Glutamatergic neuron (in vitro differentiated cells): ENCODE measurements around the gene PEX11G. TPM values are rescaled to one million over a fixed set of nuclear protein-coding genes. Genes with fewer than 3 reads are reported as not detected.

Experiments
- DNase-seq: peaks from one replicate; pipeline ENCODE4 v3.0.0; 2022
- H3K27ac Mint-ChIP-seq: one replicate; pipeline ENCODE4 v1.8.0; 2020; ENCODE audit warnings: mild to moderate bottlenecking, mixed read lengths, inconsistent platforms; ENCODE audit not compliant: unreplicated experiment
- H3K27me3 Mint-ChIP-seq: one replicate; pipeline ENCODE4 v1.8.0; 2020; ENCODE audit warnings: mild to moderate bottlenecking, moderate library complexity, mixed read lengths, inconsistent platforms; ENCODE audit not compliant: unreplicated experiment
- H3K36me3 Mint-ChIP-seq: one replicate; pipeline ENCODE4 v1.8.0; 2020; ENCODE audit warnings: mild to moderate bottlenecking, mixed read lengths, inconsistent platforms; ENCODE audit not compliant: unreplicated experiment
- H3K4me1 Mint-ChIP-seq: one replicate; pipeline ENCODE4 v1.8.0; 2020; ENCODE audit warnings: mild to moderate bottlenecking, low read depth, mixed read lengths, inconsistent platforms; ENCODE audit not compliant: unreplicated experiment
- H3K4me3 Mint-ChIP-seq: one replicate; pipeline ENCODE4 v1.8.0; 2020; ENCODE audit warnings: mild to moderate bottlenecking, mixed read lengths, inconsistent platforms; ENCODE audit not compliant: unreplicated experiment
- H3K9me3 Mint-ChIP-seq: one replicate; pipeline ENCODE4 v1.8.0; 2020; ENCODE audit warnings: mild to moderate bottlenecking, moderate library complexity, mixed read lengths, inconsistent platforms; ENCODE audit not compliant: unreplicated experiment
- CTCF ChIP-seq: fragments of 200-600 bp; sonication (generic); IDR thresholded peaks from one replicate; pipeline ENCODE4 v1.5.0; 2021; ENCODE audit not compliant: partially characterized antibody, unreplicated experiment
- total RNA-seq: library from RNA; stranded (reverse); fragmentation: NEBNext Ultra II Directional; extraction: Animal tissue kit (Norgen Biotek cat#: 25700); gene quantifications from one replicate; pipeline ENCODE4 v1.2.1, GENCODE V29; 2021; ENCODE audit not compliant: unreplicated experiment

Gene PEX11G
- total RNA-seq, 1 donor from 2014 or later: 2.6 TPM

- Mint-ChIP-seq H3K9me3 (no peaks in the 10 kb centered on the region), H3K36me3 (no peaks in the 10 kb centered on the region), H3K4me1 (peaks cover 5% of the 10 kb centered on the region), H3K4me3 (no peak overlapping the region), H3K27me3 (peaks cover 3% of the 10 kb centered on the region), H3K27ac (no peak overlapping the region)
- TF ChIP-seq CTCF: no peak
- no peak for DNase-seq
Measured at GRCh38 chr19:7429638-7430282, 59.1 kb downstream of the PEX11G start.

DNA sequence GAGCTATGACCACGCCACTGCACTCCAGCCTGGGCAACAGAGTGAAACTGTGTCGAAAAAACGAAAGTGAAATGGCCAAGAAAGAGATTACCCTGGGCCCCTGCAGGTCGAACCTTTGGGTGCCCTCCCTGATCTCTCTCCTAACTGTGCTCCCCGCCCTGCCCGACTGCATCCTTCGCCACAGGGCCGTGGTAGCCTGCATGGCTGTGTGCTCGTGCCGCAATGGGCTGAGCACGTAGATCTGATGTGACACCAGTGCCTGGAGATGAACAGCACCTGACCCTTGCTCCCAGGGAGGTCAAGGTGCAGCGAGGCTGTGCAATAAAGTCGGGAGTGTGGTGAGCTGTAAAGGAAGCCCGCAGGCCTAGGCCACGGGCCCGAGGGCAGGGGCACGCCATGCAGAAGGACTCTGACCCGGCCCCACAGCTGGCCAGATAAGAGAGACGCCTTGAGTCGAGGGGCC, 60.2 kb downstream of the PEX11G start:
- Mint-ChIP-seq H3K4me3 (no peak overlapping the region), H3K4me1 (no peaks in the 10 kb centered on the region), H3K27ac (no peak overlapping the region), H3K36me3 (no peaks in the 10 kb centered on the region), H3K9me3 (no peaks in the 10 kb centered on the region), H3K27me3 (peaks cover 3% of the 10 kb centered on the region)
- TF ChIP-seq CTCF: no peak
- DNase-seq: no peak

DNA sequence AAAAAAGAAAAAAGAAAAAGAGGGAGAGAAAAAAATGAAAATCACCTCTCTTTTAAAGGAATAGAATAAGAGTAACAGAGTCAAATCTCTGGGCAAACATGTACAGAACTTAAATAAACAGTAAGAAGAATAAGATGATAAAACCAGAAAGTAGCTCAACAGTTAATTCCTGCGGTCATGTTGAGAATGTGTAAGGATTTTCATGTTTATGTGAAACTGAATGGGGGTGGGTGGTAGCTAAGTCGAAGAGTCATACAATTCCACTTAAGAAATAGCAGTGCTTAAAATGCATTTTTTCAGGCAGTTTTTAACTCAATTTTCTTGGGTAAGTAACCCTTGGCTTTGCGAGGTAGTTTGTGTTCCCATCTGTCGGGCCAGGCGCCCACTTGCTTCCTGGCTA, 60.9 kb downstream of the PEX11G start:
- DNase-seq: no peak
- Mint-ChIP-seq H3K9me3 (no peaks in the 10 kb centered on the region), H3K4me1 (no peaks in the 10 kb centered on the region), H3K27me3 (peaks cover 3% of the 10 kb centered on the region), H3K4me3 (no peak overlapping the region), H3K36me3 (no peaks in the 10 kb centered on the region), H3K27ac (no peak overlapping the region)
- no peak for TF ChIP-seq CTCF

GRCh38 chr19:7426986-7427385, 61.8 kb downstream of the PEX11G start:
- no peaks in the 10 kb centered on the region for H3K36me3 Mint-ChIP-seq
- H3K4me1 Mint-ChIP-seq: no peaks in the 10 kb centered on the region
- no peak for TF ChIP-seq CTCF
- no peak for DNase-seq
- no peak overlapping the region for H3K27ac Mint-ChIP-seq
- H3K27me3 Mint-ChIP-seq: no peaks in the 10 kb centered on the region
- peaks cover 1% of the 10 kb centered on the region for H3K9me3 Mint-ChIP-seq
- H3K4me3 Mint-ChIP-seq: no peak overlapping the region

Other genes starting within 250 kb of the PEX11G start
- 23.9 TPM for gene INSR, start 194.6 kb downstream of the PEX11G start, total RNA-seq
- gene ARHGEF18, start 140.1 kb downstream of the PEX11G start, total RNA-seq: 44.1 TPM
- gene ZNF358, start 27.1 kb upstream of the PEX11G start, total RNA-seq: 148 TPM
- gene MCOLN1, start 33.6 kb upstream of the PEX11G start, total RNA-seq: 39.8 TPM
- gene PNPLA6, start 46.7 kb upstream of the PEX11G start, total RNA-seq: 82.0 TPM
- 47.6 TPM for gene CAMSAP3, start 106.8 kb upstream of the PEX11G start, total RNA-seq
- gene XAB2, start 140.5 kb upstream of the PEX11G start, total RNA-seq: 32.8 TPM
- 186 TPM for gene PET100, start 140.8 kb upstream of the PEX11G start, total RNA-seq
- not detected for gene PCP2, start 144.7 kb upstream of the PEX11G start, total RNA-seq
- 32.8 TPM for gene STXBP2, start 148.1 kb upstream of the PEX11G start, total RNA-seq
- gene RETN, start 180.0 kb upstream of the PEX11G start, total RNA-seq: not detected
- gene MCEMP1, start 188.1 kb upstream of the PEX11G start, total RNA-seq: not detected
- gene TRAPPC5, start 191.8 kb upstream of the PEX11G start, total RNA-seq: 142 TPM
- gene FCER2, start 213.1 kb upstream of the PEX11G start, total RNA-seq: not detected
- gene CLEC4G, start 243.1 kb upstream of the PEX11G start, total RNA-seq: 14.8 TPM